IPS DF 19.7 (cell line): Measurements from ENCODE around the gene NSUN4.
"Not testable (repeated sequence)": the region's sequence is repeated elsewhere in the genome, so short reads cannot be mapped to it uniquely, and the experiment has no call there.

ENCODE experiments used
- DNase-seq: peaks from one replicate; pipeline ENCODE4 v3.0.0-alpha.2; 2013; ENCODE audit warnings: low read depth, low spot score

The NSUN4 gene

GRCh38 chr1:46365796-46366195 is 25.2 kb downstream of the NSUN4 start:
- DNase-seq = not testable (repeated sequence)

DNA sequence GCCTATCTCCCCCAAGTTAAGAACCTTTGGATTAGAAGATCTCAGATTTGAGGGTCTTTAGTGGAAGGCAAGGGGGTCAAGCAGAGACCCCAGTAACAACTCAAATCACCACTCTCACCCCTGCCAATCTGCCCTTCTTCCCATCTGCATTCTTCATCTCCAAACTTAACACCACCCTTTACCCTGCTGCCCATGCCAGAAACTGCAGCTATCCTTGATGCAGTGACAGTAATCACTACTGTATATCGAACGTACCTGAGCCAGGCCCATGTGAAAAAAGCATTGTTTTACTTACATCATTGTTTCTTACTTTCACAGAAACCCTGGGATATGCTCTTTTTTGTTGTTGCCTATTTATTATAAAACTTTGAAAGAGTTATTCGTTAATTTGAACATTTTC is 26.5 kb downstream of the NSUN4 start:
- no peak for DNase-seq

DNA sequence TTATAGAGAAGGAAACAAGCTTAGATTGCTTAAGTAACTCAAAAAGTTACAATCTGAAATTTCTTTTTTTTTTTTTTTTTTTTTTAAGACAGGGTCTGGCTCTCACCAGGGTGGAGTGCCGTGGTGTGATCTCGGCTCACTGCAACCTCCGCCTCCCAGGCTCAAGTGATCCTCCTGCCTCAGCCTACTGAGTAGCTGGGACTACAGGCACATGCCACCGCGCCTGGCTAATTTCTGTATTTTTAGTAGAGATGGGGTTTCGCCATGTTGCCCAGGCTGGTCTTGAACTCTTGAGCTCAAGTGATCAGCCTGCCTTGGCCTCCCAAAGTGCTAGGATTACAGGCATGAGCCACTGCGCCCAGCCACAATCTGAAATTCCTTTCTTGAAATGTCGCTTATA is 27.1 kb downstream of the NSUN4 start:
- DNase-seq = not testable (repeated sequence)

DNA sequence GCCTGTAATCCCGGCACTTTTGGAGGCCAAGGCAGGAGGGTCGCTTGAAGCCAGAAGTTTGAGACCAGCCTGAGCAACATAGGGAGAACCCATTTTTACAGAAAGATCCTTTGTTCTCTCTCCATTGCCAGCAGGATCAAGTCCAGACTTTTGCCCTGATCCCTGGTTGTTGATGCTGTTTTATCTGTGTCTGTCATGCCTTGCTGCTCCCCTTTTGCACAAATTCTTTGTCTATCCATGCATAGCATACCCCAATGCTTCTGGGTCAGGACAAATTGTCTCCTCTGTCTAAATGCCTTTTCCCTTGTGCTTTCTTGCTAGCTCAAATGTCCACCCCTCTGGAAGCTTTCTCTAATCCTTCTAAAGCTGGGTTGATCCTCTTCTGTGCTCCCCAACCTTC is 28.2 kb downstream of the NSUN4 start:
- DNase-seq = no peak

DNA sequence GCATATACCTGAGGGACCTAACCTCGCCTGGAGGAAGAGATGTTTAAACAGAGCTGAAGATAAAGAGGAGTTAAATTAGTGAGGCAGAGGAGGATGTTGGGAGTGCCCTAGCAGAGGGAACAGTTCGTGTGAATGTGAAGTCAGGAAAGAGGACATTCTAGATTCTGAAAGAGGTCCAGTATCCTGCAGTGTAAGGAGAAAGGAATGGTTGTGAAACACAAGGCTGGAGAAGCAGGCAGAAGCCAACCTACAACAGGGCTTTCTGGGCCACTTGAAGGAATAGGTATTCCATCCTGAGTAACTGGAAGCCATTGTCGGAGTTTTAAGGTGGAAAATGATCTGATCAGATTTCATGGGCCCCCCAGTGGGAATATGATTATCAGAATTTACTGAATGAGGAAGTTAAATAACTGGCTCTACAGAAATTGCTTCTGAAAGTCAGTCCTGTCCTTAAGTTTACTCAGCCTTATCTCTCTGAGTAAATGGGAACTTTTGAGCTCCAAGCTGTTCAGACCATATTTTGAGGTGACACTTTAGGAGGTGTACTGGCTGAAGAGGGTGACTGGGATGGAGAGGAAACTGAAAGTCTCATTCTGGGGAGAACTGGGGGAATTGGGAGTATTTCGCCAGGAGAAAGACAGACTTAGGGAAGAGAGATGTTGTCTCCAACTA is 29.1 kb downstream of the NSUN4 start:
- no peak for DNase-seq

- no peak for DNase-seq
Observed at GRCh38 chr1:46370214-46370633, 29.6 kb downstream of the NSUN4 start.

- no peak for DNase-seq
Observed at GRCh38 chr1:46372431-46372830, 31.8 kb downstream of the NSUN4 start.

GRCh38 chr1:46379996-46380395 is 39.4 kb downstream of the NSUN4 start:
- no peak for DNase-seq

GRCh38 chr1:46380508-46380907 is 39.9 kb downstream of the NSUN4 start:
- no peak for DNase-seq

GRCh38 chr1:46393510-46393909 is 52.9 kb downstream of the NSUN4 start:
- no peak for DNase-seq

- DNase-seq = no peak
Observed at GRCh38 chr1:46394108-46394871, 53.7 kb downstream of the NSUN4 start, which contains the start of gene FAAH. Gene FAAH (plus strand): TSS chr1:46394317. CDS start chr1:46394349, 32 bp downstream.

DNA sequence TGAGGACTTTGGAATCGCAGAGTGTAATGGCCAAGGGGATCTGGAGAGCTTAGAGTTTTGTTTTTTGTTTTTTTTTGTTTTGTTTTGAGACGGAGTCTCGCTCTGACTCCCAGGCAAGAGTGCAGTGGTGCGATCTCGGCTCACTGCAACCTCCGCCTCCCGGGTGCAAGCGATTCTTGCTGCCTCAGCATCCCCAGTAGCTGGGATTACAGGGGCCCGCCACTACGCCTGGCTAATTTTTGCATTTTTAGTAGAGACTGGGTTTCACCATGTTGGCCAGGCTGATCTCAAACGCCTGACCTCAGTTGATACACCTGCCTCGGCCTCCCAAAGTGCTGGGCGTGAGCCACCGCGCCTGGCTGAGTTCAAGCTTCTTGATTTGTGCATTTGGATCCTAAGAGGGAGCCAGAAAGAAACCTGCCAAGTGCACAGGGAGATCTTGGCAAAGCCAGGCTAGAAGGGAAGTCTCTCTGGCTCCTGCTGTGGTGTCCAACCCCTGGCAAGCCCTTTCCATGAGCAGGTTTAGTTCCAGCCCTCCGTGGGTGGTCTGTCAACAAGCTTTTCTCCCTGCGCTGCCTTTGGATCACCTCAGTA is 54.4 kb downstream of the NSUN4 start:
- DNase-seq = no peak

DNA sequence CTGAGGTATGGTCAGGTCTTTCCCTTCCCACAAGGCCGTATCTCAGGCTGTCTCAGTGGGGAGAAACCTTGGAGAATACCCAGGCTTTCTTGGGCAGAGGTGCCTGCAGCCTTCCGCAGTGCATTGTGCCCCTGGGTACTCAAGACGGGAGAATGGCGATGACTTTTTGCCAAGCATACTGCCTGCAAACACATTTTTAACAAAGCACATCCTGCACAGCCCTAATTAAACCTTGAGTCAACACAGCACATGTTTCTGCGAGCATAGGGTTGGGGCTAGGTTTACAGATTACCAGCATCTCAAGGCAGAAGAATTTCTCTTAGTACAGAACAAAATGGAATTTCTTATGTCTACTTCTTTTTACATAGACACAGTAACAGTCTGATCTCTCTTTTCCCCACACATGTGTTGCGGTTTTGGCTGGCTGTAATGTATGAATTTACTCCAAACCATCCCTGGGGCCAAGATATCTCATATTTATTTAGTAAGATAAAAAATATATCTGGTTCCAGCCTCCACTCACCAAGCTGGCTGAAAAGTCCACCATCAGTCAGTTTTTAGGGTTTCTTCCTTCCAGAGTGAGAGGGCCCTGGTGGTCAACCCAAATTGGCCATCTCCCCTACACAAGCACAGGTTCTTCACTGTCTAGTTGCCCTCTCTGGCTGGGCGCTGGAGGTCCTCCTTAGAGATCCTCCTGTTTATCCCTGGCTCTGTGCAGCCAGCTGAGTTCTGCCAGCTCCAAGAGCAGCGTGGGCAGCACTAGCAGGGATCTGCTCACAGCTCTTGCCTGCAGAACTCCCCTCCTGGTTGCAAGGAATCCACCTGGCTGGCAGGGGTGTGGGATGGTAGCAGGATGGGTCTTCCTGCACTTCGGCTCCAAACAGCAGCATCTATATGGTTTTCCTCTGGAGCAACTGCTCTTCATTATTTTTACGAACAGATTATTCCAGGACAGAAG is 56.1 kb downstream of the NSUN4 start:
- no peak for DNase-seq

- DNase-seq = no peak
Observed at GRCh38 chr1:46399307-46399706, 58.7 kb downstream of the NSUN4 start.

DNA sequence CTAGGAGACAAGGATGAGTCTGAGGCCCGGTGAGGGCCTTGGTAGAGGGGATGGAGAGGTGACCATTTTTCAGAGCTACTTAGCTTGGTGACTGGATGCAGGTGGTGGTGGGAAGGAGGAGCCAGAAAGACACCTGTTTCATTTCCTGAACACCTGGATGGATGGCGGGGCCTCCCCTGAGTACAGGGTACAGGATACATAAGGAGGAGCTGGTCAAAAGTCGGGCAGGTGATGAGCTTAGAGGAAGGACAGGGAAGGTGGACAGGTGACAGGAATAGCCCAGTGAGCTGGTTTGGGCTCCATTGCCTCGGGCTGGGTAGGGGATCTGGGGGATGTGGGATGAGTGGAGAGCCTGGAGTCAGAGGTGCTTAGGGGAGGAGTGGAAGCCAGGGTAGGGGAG is 59.8 kb downstream of the NSUN4 start:
- no peak for DNase-seq

DNA sequence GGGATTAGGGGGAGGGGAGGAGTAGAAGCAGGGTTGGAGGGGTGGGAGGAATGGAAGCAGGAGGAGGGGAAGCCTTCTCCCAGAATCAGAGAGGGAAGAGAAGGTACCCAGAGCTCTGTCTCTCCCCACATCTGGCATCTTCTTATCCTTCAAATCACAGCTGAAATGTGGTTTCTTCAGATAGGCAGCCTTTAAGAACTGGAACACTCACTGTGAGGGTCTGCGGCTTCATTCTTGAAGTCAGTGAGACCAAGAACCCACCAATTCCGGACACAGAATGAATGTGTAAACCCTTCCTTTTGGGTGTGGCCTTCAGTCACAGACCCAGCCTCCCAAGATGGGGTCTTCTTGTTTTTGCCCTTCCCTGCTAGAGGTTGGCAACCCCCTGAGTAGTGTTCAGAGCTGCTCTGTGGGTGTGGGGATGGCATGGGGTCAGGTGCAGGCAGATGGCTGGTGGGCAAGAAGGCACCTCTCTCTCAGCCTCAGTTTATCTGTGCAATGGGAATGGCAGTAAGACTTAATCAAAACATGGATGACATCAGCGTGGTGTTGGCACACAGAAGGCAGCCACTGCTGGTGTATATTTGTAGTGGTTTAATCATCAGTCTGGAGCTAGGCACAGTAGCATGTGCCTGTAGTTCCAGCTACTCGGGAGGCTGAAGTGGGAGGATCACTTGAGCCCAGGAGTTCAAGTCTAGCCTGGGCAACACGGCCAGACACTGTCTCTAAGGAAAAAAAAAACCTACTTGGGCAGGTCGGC is 60.7 kb downstream of the NSUN4 start:
- DNase-seq = no peak

- no peak for DNase-seq
Observed at GRCh38 chr1:46401964-46402626, 61.5 kb downstream of the NSUN4 start.

- DNase-seq = no peak
Observed at GRCh38 chr1:46403916-46404315, 63.3 kb downstream of the NSUN4 start.

DNA sequence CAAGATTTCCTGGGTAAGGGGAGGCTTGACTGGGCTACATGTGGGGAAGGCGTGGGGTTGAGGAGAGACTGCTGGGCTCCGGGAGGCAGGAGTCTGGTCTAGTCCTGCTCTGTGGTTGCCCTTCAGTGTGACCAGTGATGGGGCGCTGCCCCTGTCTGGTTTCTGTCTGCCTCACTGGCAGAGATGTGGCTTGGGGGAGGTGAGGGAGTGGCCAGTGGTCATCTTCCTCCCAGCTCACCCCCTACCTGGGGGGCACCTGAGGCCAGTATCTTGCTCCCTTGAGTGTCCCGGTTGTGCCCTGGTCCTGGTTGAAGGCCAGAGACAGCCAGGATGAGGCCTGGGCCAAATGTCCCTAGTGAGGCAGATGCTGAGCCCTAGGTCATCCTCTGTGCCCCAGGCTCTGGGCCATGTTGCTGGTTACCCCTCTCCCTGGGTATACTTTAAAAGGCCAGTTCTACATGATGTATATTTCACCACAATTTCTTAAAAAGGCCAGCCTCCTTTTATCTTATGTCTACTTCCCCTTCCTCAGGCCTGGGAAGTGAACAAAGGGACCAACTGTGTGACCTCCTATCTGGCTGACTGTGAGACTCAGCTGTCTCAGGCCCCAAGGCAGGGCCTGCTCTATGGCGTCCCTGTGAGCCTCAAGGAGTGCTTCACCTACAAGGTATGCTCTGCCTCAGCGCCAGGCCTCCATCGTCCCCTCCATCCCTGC is 64.0 kb downstream of the NSUN4 start:
- DNase-seq = no peak

DNA sequence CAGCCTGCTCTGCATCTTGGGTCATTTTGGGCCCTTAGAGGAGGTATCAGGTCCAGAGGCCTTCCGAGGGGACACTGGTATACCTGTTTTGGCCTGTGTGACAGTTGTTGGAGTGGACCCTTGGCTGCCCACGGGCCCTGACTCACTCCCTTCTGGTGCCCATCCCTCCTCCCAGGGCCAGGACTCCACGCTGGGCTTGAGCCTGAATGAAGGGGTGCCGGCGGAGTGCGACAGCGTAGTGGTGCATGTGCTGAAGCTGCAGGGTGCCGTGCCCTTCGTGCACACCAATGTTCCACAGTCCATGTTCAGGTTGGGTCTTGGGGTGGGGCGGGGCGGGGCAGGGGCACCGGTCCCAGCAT is 64.6 kb downstream of the NSUN4 start:
- no peak for DNase-seq
